ENCODE results near the gene AIMP1. TPM values are rescaled to one million over a fixed set of nuclear protein-coding genes. Genes with fewer than 3 reads are reported as not detected.

AIMP1 gene
- polyA plus RNA-seq, 3 donors = 15.2 to 65.6 (median 56.1) TPM

GRCh38 chr4:106291678-106292077 lies 24.7 kb upstream of the AIMP1 start:
- no peak overlapping the region for H3K4me2 ChIP-seq (replicated peaks; ENCODE audit: extremely low read depth, low read length, poor library complexity, severe bottlenecking)
- no peaks in the 10 kb centered on the region for H3K4me1 Mint-ChIP-seq
- no peak overlapping the region for H3K4me3 Mint-ChIP-seq
- no peak overlapping the region for H3K27ac Mint-ChIP-seq
- no peaks in the 10 kb centered on the region for H3K4me1 ChIP-seq (ENCODE audit: control insufficient read depth in 1 of 2, insufficient read depth in 2 of 2, low read length in 2 of 2)
- intact Hi-C loops (cut with micrococcal nuclease) = no loop called here
- no peak overlapping the region for H3K4me3 ChIP-seq (replicated peaks in 1 of 3; ENCODE audit: low read depth in 2 of 3, low read length in 3 of 3)
- no peak overlapping the region for H3K9ac ChIP-seq (ENCODE audit: insufficient read depth, low read length, poor library complexity, severe bottlenecking)
- peaks cover 31 to 69% of the 10 kb centered on the region in 2 donors for H3K36me3 ChIP-seq (replicated peaks in 1 of 2; ENCODE audit: control insufficient read depth in 1 of 2, insufficient read depth in 2 of 2, low read length in 2 of 2)
- no peaks in the 10 kb centered on the region for H3K9me3 ChIP-seq (replicated peaks in 1 of 2; ENCODE audit: control insufficient read depth in 1 of 2, insufficient read depth in 1 of 2, low read length in 2 of 2)
- no peak for TF ChIP-seq CTCF (IDR thresholded peaks at IDR 0.05)
- no peaks in the 10 kb centered on the region for H3K79me2 ChIP-seq (ENCODE audit: insufficient read depth, low read length)
- no peak overlapping the region for H2AFZ ChIP-seq (ENCODE audit: insufficient read depth, low read depth, low read length, poor library complexity, severe bottlenecking)
- no peaks in the 10 kb centered on the region for H3K27me3 Mint-ChIP-seq (ENCODE audit: low read depth in 3 of 3)
- H4K20me1 ChIP-seq (ENCODE audit: insufficient read depth, low read length) = no peaks in the 10 kb centered on the region
- 95% methylated on average over 4 of the region's 5 CpGs for WGBS (ENCODE audit: insufficient coverage)
- H3K36me3 Mint-ChIP-seq = peaks cover 52 to 55% of the 10 kb centered on the region in 2 donors
- DNase-seq = no peak
- no peak overlapping the region for H3K27ac ChIP-seq (ENCODE audit: low read depth in 1 of 2, low read length in 2 of 2)
- H3K9me3 Mint-ChIP-seq = peaks cover 0 to 9% (median 0%) of the 10 kb centered on the region in 7 donors
- no peaks in the 10 kb centered on the region for H3K27me3 ChIP-seq (ENCODE audit: control insufficient read depth in 2 of 2, insufficient read depth in 2 of 2, low read length in 2 of 2)

DNA sequence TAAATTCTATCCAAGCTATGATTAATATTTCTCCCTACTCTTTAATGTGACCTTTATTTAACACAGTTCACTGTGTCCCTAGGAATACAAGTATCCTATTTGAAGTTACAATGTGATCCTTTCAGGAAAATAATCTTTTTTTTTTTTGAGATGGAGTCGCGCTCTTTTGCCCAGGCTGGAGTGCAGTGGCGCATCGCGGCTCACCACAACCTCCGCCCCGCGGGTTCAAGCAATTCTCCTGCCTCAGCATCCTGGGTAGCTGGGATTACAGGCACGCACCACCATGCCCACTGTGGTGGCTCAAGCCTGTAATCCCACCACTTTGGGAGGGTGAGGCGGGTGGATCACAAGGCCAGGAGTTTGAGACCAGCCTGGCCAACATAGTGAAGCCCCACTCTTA lies 22.3 kb upstream of the AIMP1 start:
- no peaks in the 10 kb centered on the region for H3K9me3 ChIP-seq (replicated peaks in 1 of 2; ENCODE audit: control insufficient read depth in 1 of 2, insufficient read depth in 1 of 2, low read length in 2 of 2)
- no peaks in the 10 kb centered on the region for H4K20me1 ChIP-seq (ENCODE audit: insufficient read depth, low read length)
- H3K36me3 Mint-ChIP-seq = peaks cover 52 to 59% of the 10 kb centered on the region in 2 donors
- no peaks in the 10 kb centered on the region for H3K4me1 Mint-ChIP-seq
- H3K27me3 Mint-ChIP-seq (ENCODE audit: low read depth in 3 of 3) = no peaks in the 10 kb centered on the region
- no peaks in the 10 kb centered on the region for H3K79me2 ChIP-seq (ENCODE audit: insufficient read depth, low read length)
- H3K9ac ChIP-seq (ENCODE audit: insufficient read depth, low read length, poor library complexity, severe bottlenecking) = no peak overlapping the region
- no peak overlapping the region for H3K27ac Mint-ChIP-seq
- no peak for DNase-seq
- H3K4me2 ChIP-seq (replicated peaks; ENCODE audit: extremely low read depth, low read length, poor library complexity, severe bottlenecking) = no peak overlapping the region
- H2AFZ ChIP-seq (ENCODE audit: insufficient read depth, low read depth, low read length, poor library complexity, severe bottlenecking) = no peak overlapping the region
- H3K27me3 ChIP-seq (ENCODE audit: control insufficient read depth in 2 of 2, insufficient read depth in 2 of 2, low read length in 2 of 2) = no peaks in the 10 kb centered on the region
- H3K9me3 Mint-ChIP-seq = peaks cover 0 to 9% (median 0%) of the 10 kb centered on the region in 7 donors
- peaks cover 28 to 76% of the 10 kb centered on the region in 2 donors for H3K36me3 ChIP-seq (replicated peaks in 1 of 2; ENCODE audit: control insufficient read depth in 1 of 2, insufficient read depth in 2 of 2, low read length in 2 of 2)
- H3K27ac ChIP-seq (ENCODE audit: low read depth in 1 of 2, low read length in 2 of 2) = no peak overlapping the region
- H3K4me1 ChIP-seq (ENCODE audit: control insufficient read depth in 1 of 2, insufficient read depth in 2 of 2, low read length in 2 of 2) = no peaks in the 10 kb centered on the region
- TF ChIP-seq CTCF (IDR thresholded peaks at IDR 0.05) = no peak
- WGBS (ENCODE audit: insufficient coverage) = no CpG with 5 or more reads among the region's 10 CpGs
- no peak overlapping the region for H3K4me3 Mint-ChIP-seq
- H3K4me3 ChIP-seq (replicated peaks in 1 of 3; ENCODE audit: low read depth in 2 of 3, low read length in 3 of 3) = no peak overlapping the region
- intact Hi-C loops (cut with micrococcal nuclease) = no loop called here

All from CD14-positive monocyte (primary cell).